K562 (cell line): ENCODE data around the gene PRR20B. TPM values are rescaled to one million over a fixed set of nuclear protein-coding genes. Genes with fewer than 3 reads are reported as not detected.

Experiments used
- ATAC-seq: fragments of 200-7000 bp; cut with Tn5 transposase; 3 replicates; pipeline ENCODE4 v1.9.1; 2020; ENCODE audit warnings: moderate library complexity
- BruUV-seq: library from RNA; stranded (reverse); fragments of 400-500 nt; replicated peaks from 2 replicates; lab custom pipeline; 2021; lab: Mats Ljungman, UMichigan
- CTCF ChIA-PET: fragments of 300-600 bp; formaldehyde crosslinking; extraction: SDS; loops from one replicate; lab custom pipeline; 2021; ENCODE audit warnings: low intra/inter-chr PET ratio; lab: Yijun Ruan, JAX
- POLR2A ChIA-PET: fragments of 300-600, 350-650 bp; sonication (Branson Sonifier 250); formaldehyde crosslinking; extraction: SDS; loops from one replicate; lab custom pipeline; 2021; ENCODE audit warnings: antibody characterized with exemption, inconsistent platforms; lab: Yijun Ruan, JAX
- DNase-seq, 4 experiments: peaks; one replicate each; pipeline versions ENCODE4 v3.0.0 to v3.0.0-alpha.2; 2011 to 2018; ENCODE audit warnings: low spot score in 3 of 4, mixed read lengths in 3 of 4; ENCODE audit errors: extremely low read depth in 1 of 4
- FAIRE-seq: peaks from 2 replicates; lab custom pipeline; 2011; peaks lifted over from hg19 to GRCh38; lab: Jason Lieb, UNC
- H2AFZ ChIP-seq: 2 replicates; pipeline ENCODE4 v1.6.0; 2011; ENCODE audit warnings: low read depth, low read length, control low read depth, inconsistent platforms
- H3K27ac ChIP-seq: fragments of 200-600 bp; 3 replicates; pipeline ENCODE4 v1.8.0; 2011; ENCODE audit warnings: low read depth, mild to moderate bottlenecking, control low read depth, inconsistent platforms, low read length, moderate library complexity, mixed read lengths; ENCODE audit errors: extremely low read depth
- H3K27me3 ChIP-seq, 2 experiments: fragments of 300-600 bp in 1 of 2; 2 replicates in 1 of 2; 3 replicates in 1 of 2; pipeline versions ENCODE4 v1.6.0 to v1.8.0; 2011; ENCODE audit warnings: inconsistent platforms in 2 of 2, low read length in 2 of 2, mild to moderate bottlenecking in 1 of 2, mixed read lengths in 1 of 2, moderate library complexity in 1 of 2; ENCODE audit not compliant: control insufficient read depth in 2 of 2, insufficient read depth in 2 of 2
- H3K36me3 ChIP-seq: fragments of 300-600 bp; 3 replicates; pipeline ENCODE4 v1.8.0; 2011; ENCODE audit warnings: mild to moderate bottlenecking, low read length, inconsistent platforms; ENCODE audit not compliant: control insufficient read depth, insufficient read depth
- H3K4me1 ChIP-seq, 2 experiments: fragments of 200-600 bp in 1 of 2; replicated peaks in 1 of 2; 2 replicates in 1 of 2; 3 replicates in 1 of 2; pipeline versions ENCODE4 v1.5.1 to v1.8.0; 2011; ENCODE audit warnings: inconsistent platforms in 2 of 2, low read length in 2 of 2, mild to moderate bottlenecking in 1 of 2, mixed read lengths in 1 of 2, moderate library complexity in 1 of 2; ENCODE audit not compliant: control insufficient read depth in 2 of 2, insufficient read depth in 2 of 2
- H3K4me2 ChIP-seq: 2 replicates; pipeline ENCODE4 v1.6.1; 2011; ENCODE audit warnings: low read length, control low read depth, inconsistent platforms, mixed read lengths; ENCODE audit not compliant: insufficient read depth
- H3K4me3 ChIP-seq: fragments of 200-600 bp; sonication (generic), shearing (Covaris generic); 2 replicates; pipeline ENCODE4 v1.5.1; 2016; ENCODE audit warnings: control low read depth, inconsistent platforms
- H3K79me2 ChIP-seq: fragments of 200-600 bp; 3 replicates; pipeline ENCODE4 v1.8.0; 2011; ENCODE audit warnings: low read length, inconsistent platforms; ENCODE audit not compliant: control insufficient read depth, insufficient read depth
- H3K9ac ChIP-seq, 2 experiments: 2 replicates each; pipeline versions ENCODE4 v1.6.0 to v1.6.1; 2011; ENCODE audit warnings: low read depth in 2 of 2, low read length in 2 of 2, control low read depth in 1 of 2, inconsistent platforms in 1 of 2, mild to moderate bottlenecking in 1 of 2, mixed read lengths in 1 of 2; ENCODE audit not compliant: insufficient read depth in 1 of 2
- H3K9me1 ChIP-seq: one replicate; pipeline ENCODE4 v1.6.0; 2011; ENCODE audit warnings: inconsistent platforms, mild to moderate bottlenecking, low read length, moderate library complexity; ENCODE audit not compliant: control insufficient read depth, insufficient read depth
- H3K9me3 ChIP-seq: replicated peaks from 2 replicates; pipeline ENCODE4 v1.5.1; 2011; ENCODE audit warnings: low read depth, low read length, inconsistent platforms; ENCODE audit not compliant: control insufficient read depth, insufficient read depth
- H4K20me1 ChIP-seq: replicated peaks from 2 replicates; pipeline ENCODE4 v1.6.1; 2011; ENCODE audit warnings: low read length, inconsistent platforms, mixed read lengths; ENCODE audit not compliant: control insufficient read depth, insufficient read depth
- ERF ChIP-seq: fragments of 450-650 bp; formaldehyde crosslinking; IDR thresholded peaks from 2 replicates; pipeline ENCODE4 v1.4.0; 2020; ENCODE audit warnings: mild to moderate bottlenecking, mixed read lengths
- MAFG ChIP-seq: fragments of 450-650 bp; conservative IDR thresholded peaks from 2 replicates; pipeline ENCODE4 v1.6.1; 2016; ENCODE audit warnings: missing genetic modification characterization, missing compliant biosample characterization
- PCBP2 ChIP-seq: fragments of 200-400 bp; formaldehyde crosslinking; IDR thresholded peaks from 2 replicates; pipeline ENCODE4 v1.6.1; 2018; ENCODE audit warnings: low read length, low read depth, mild to moderate bottlenecking, moderate library complexity; ENCODE audit not compliant: poor library complexity, severe bottlenecking
- POLR3A ChIP-seq: IDR thresholded peaks from 2 replicates; pipeline ENCODE4 v1.6.1; 2011; ENCODE audit warnings: borderline replicate concordance, mild to moderate bottlenecking, moderate library complexity; ENCODE audit not compliant: insufficient read length, insufficient read depth; ENCODE audit errors: extremely low read depth
- RBBP5 ChIP-seq: fragments of 200-600 bp; sonication (generic); IDR thresholded peaks from 2 replicates; pipeline ENCODE4 v1.6.1; 2012; ENCODE audit warnings: borderline replicate concordance, mild to moderate bottlenecking, low read length, control low read depth, inconsistent platforms; ENCODE audit not compliant: insufficient read depth, poor library complexity, severe bottlenecking
- SREBF2 ChIP-seq: sonication (generic); formaldehyde crosslinking; IDR thresholded peaks from 2 replicates; pipeline ENCODE4 v1.4.0; 2020; ENCODE audit warnings: mild to moderate bottlenecking, missing genetic modification reagents
- TAF9B ChIP-seq: fragments of 450-650 bp; IDR thresholded peaks from 2 replicates; pipeline ENCODE4 v1.6.1; 2018; ENCODE audit warnings: mild to moderate bottlenecking; ENCODE audit not compliant: partially characterized antibody
- WHSC1 ChIP-seq: IDR thresholded peaks from one replicate; pipeline ENCODE4 v1.6.1; 2012; ENCODE audit warnings: low read length, control low read depth, inconsistent platforms
- YBX1 ChIP-seq: fragments of 450-650 bp; IDR thresholded peaks from 2 replicates; pipeline ENCODE4 v1.7.1; 2016; ENCODE audit warnings: mild to moderate bottlenecking
- ZBTB1 ChIP-seq: sonication (generic); formaldehyde crosslinking; IDR thresholded peaks from 2 replicates; pipeline ENCODE4 v1.8.1; 2023; ENCODE audit warnings: missing genetic modification reagents, low read depth, mild to moderate bottlenecking, borderline replicate concordance
- ZFP36 ChIP-seq: fragments of 150-350 bp; IDR thresholded peaks from 2 replicates; pipeline ENCODE4 v1.6.1; 2018; ENCODE audit warnings: low read length, low read depth; ENCODE audit not compliant: partially characterized antibody
- ZKSCAN3 ChIP-seq: fragments of 250-450 bp; sonication (Bioruptor Pico); IDR thresholded peaks from 2 replicates; pipeline ENCODE4 v1.4.0; 2020
- ZNF253 ChIP-seq: fragments of 250-450 bp; sonication (Bioruptor Pico); conservative IDR thresholded peaks from 2 replicates; pipeline ENCODE4 v1.6.1; 2021; ENCODE audit warnings: mild to moderate bottlenecking
- ZNF830 ChIP-seq: fragments of 250-450 bp; sonication (Bioruptor Pico); IDR thresholded peaks from 2 replicates; pipeline ENCODE4 v1.5.0; 2021; ENCODE audit warnings: mild to moderate bottlenecking
- WGBS: fragments of 100-300 bp; shearing (Covaris generic); methylation state at CpG from one replicate; pipeline ENCODE4 v1.1.6; 2016; ENCODE audit warnings: low coverage, mixed read lengths; ENCODE audit not compliant: insufficient coverage; ENCODE audit errors: missing lambda C conversion rate; 5-methylcytosine and 5-hydroxymethylcytosine counted together
- in situ Hi-C: fragments of 300-500 bp; cut with MboI; formaldehyde crosslinking; loops from 4 replicates; pipeline ENCODE4 v1.15.0; 2018; ENCODE audit warnings: inconsistent platforms, mixed read lengths
- intact Hi-C: fragments of 100-400 bp; cut with micrococcal nuclease; formaldehyde crosslinking; loops from 2 replicates; pipeline ENCODE4 v1.14.2; 2022
- polyA plus RNA-seq, 8 experiments: library from polyadenylated mRNA; depleted of rRNA in 4 of 8; stranded (reverse) in 5 of 8; unstranded in 3 of 8; fragments of >200 nt; fragmentation: Nextera tagmentation in 2 of 8; fragmentation: Illumina TruSeq in 1 of 8; extraction: Ambion mirVana in 2 of 8; extraction: Trizol in 1 of 8; gene quantifications; 2 replicates each; pipeline versions ENCODE4 v1.2.1 to v1.2.3, GENCODE V29; 2011 to 2014; ENCODE audit warnings: inconsistent platforms in 1 of 8, missing spikeins in 1 of 8
- total RNA-seq, 7 experiments: library from RNA; depleted of rRNA in 6 of 7; stranded (reverse); fragments of >200 nt in 6 of 7; fragmentation: Illumina TruSeq in 2 of 7; extraction: Trizol in 2 of 7; gene quantifications; 2 replicates each; pipeline versions ENCODE4 v1.2.1 to v1.2.3, GENCODE V29; 2011 to 2021; ENCODE audit warnings: low replicate concordance in 1 of 7
- TF ChIP-seq, protein P1 (sequence below): fragments of 250-450 bp; sonication (Bioruptor Pico); IDR thresholded peaks from 2 replicates; pipeline ENCODE4 v1.5.0; 2020; ENCODE audit warnings: mild to moderate bottlenecking, borderline replicate concordance
- TF ChIP-seq, protein P2 (sequence below): sonication (generic); formaldehyde crosslinking; IDR thresholded peaks from 2 replicates; pipeline ENCODE4 v1.8.0; 2023; ENCODE audit warnings: mild to moderate bottlenecking, missing genetic modification reagents
- TF ChIP-seq, protein P3 (sequence below): IDR thresholded peaks from 3 replicates; pipeline ENCODE4 v1.6.1; 2011; ENCODE audit warnings: borderline replicate concordance, mild to moderate bottlenecking; ENCODE audit not compliant: insufficient read length, insufficient read depth

PRR20B gene
- total and polyA plus RNA-seq, 9 of the 15 experiments (the other 6 are each of a cell fraction or from before 2014, with no cell fraction given) = not detected

DNA sequence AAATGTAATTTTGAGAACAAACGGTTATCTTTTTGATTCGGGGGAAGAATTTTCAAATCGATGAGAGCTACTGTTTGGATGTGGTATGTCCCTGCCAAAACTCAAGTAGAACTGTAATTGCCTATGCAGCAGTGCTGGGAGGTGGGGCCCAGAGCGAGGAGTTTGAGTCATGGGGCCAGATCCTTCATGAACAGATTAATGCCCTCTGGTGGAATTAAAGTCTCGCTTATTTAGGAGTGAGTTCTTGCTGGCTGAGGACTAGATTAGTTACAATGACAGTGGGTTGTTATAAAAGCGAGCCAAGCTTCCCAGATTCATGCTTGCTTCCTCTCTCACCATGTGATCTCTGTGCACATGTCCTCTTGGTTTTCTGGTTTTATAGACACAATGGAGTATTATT lies 18.4 kb upstream of the PRR20B start:
- DNase-seq (no peak), ATAC-seq (no peak), FAIRE-seq (no peak)
- H3K9ac ChIP-seq = no peak overlapping the region
- H3K9me3 ChIP-seq = no peaks in the 10 kb centered on the region
- no peak overlapping the region for H2AFZ ChIP-seq
- POLR2A ChIA-PET = no interaction called here
- H3K4me3 ChIP-seq = no peak overlapping the region
- in situ Hi-C loops = no loop called here
- H3K27ac ChIP-seq = no peak overlapping the region
- WGBS = 0% methylated on average over 6 of the region's 6 CpGs
- no peaks in the 10 kb centered on the region for H3K4me1 ChIP-seq
- CTCF ChIA-PET = no interaction called here
- intact Hi-C loops = no loop called here
- no peaks in the 10 kb centered on the region for H3K27me3 ChIP-seq
- H3K36me3 ChIP-seq = no peaks in the 10 kb centered on the region
- H3K9me1 ChIP-seq = no peaks in the 10 kb centered on the region
- H3K4me2 ChIP-seq = no peak overlapping the region
- BruUV-seq = no TSS peak
- no peaks in the 10 kb centered on the region for H4K20me1 ChIP-seq
- H3K79me2 ChIP-seq = no peaks in the 10 kb centered on the region
- TF ChIP-seq, protein P1, sequence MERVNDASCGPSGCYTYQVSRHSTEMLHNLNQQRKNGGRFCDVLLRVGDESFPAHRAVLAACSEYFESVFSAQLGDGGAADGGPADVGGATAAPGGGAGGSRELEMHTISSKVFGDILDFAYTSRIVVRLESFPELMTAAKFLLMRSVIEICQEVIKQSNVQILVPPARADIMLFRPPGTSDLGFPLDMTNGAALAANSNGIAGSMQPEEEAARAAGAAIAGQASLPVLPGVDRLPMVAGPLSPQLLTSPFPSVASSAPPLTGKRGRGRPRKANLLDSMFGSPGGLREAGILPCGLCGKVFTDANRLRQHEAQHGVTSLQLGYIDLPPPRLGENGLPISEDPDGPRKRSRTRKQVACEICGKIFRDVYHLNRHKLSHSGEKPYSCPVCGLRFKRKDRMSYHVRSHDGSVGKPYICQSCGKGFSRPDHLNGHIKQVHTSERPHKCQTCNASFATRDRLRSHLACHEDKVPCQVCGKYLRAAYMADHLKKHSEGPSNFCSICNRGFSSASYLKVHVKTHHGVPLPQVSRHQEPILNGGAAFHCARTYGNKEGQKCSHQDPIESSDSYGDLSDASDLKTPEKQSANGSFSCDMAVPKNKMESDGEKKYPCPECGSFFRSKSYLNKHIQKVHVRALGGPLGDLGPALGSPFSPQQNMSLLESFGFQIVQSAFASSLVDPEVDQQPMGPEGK (CRISPR knock-in tag) = no peak
- TF ChIP-seq PCBP2 (no peak), ZKSCAN3 (CRISPR knock-in tag) (no peak), ZFP36 (no peak), YBX1 (no peak), SREBF2 (no peak), RBBP5 (no peak), MAFG (tag) (no peak), ZNF253 (CRISPR knock-in tag) (no peak), TAF9B (no peak), ZBTB1 (no peak), ERF (CRISPR knock-in tag) (no peak), WHSC1 (no peak), ZNF830 (no peak), POLR3A (no peak)
- TF ChIP-seq, protein P2, sequence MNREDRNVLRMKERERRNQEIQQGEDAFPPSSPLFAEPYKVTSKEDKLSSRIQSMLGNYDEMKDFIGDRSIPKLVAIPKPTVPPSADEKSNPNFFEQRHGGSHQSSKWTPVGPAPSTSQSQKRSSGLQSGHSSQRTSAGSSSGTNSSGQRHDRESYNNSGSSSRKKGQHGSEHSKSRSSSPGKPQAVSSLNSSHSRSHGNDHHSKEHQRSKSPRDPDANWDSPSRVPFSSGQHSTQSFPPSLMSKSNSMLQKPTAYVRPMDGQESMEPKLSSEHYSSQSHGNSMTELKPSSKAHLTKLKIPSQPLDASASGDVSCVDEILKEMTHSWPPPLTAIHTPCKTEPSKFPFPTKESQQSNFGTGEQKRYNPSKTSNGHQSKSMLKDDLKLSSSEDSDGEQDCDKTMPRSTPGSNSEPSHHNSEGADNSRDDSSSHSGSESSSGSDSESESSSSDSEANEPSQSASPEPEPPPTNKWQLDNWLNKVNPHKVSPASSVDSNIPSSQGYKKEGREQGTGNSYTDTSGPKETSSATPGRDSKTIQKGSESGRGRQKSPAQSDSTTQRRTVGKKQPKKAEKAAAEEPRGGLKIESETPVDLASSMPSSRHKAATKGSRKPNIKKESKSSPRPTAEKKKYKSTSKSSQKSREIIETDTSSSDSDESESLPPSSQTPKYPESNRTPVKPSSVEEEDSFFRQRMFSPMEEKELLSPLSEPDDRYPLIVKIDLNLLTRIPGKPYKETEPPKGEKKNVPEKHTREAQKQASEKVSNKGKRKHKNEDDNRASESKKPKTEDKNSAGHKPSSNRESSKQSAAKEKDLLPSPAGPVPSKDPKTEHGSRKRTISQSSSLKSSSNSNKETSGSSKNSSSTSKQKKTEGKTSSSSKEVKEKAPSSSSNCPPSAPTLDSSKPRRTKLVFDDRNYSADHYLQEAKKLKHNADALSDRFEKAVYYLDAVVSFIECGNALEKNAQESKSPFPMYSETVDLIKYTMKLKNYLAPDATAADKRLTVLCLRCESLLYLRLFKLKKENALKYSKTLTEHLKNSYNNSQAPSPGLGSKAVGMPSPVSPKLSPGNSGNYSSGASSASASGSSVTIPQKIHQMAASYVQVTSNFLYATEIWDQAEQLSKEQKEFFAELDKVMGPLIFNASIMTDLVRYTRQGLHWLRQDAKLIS = no peak
- TF ChIP-seq, protein P3, sequence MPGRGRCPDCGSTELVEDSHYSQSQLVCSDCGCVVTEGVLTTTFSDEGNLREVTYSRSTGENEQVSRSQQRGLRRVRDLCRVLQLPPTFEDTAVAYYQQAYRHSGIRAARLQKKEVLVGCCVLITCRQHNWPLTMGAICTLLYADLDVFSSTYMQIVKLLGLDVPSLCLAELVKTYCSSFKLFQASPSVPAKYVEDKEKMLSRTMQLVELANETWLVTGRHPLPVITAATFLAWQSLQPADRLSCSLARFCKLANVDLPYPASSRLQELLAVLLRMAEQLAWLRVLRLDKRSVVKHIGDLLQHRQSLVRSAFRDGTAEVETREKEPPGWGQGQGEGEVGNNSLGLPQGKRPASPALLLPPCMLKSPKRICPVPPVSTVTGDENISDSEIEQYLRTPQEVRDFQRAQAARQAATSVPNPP = no peak
